HG03060 (cell line): ENCODE measurements around the gene TMEM140.

Experiments
- ATAC-seq: cut with Tn5 transposase; IDR thresholded peaks from one replicate; pipeline ENCODE4 v1.9.1; 2021; ENCODE audit warnings: low read depth, moderate number of reproducible peaks; ENCODE audit not compliant: unreplicated experiment

The TMEM140 gene

DNA sequence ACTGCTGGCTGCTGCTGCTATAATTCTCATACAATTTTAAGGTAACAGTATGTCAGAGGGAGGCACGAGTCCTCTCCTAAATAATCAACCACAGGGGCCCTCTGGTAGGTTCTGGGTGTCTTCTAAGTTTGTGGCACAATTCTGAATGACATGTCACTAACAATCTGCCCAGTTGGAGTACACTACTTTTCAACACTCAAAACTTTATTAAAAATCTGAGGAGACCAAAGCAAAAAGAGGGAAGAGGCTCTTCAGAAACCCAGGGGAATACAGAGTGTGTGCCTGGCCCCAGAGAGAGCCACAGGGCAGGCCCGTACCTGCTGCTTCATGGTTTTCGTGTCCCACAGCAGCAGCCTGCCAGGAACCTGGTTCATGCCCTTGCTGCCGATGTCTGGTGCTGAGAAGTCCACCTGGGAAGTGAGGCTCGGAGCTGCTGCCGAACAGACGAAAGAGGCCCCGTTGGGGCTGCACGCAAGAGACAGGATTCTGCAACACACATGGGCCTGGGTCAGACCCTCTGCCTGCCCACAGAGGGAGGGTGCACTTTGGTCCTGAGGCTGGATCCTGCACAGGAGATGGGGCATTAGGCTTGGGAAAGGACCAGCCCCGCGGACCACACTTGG is 45.2 kb downstream of the TMEM140 start:
- no peak for ATAC-seq

GRCh38 chr7:135193615-135194081 is 45.8 kb downstream of the TMEM140 start:
- no peak for ATAC-seq

GRCh38 chr7:135194494-135195095 is 46.7 kb downstream of the TMEM140 start:
- ATAC-seq = no peak

- no peak for ATAC-seq
Measured at GRCh38 chr7:135195156-135195555, 47.3 kb downstream of the TMEM140 start.

DNA sequence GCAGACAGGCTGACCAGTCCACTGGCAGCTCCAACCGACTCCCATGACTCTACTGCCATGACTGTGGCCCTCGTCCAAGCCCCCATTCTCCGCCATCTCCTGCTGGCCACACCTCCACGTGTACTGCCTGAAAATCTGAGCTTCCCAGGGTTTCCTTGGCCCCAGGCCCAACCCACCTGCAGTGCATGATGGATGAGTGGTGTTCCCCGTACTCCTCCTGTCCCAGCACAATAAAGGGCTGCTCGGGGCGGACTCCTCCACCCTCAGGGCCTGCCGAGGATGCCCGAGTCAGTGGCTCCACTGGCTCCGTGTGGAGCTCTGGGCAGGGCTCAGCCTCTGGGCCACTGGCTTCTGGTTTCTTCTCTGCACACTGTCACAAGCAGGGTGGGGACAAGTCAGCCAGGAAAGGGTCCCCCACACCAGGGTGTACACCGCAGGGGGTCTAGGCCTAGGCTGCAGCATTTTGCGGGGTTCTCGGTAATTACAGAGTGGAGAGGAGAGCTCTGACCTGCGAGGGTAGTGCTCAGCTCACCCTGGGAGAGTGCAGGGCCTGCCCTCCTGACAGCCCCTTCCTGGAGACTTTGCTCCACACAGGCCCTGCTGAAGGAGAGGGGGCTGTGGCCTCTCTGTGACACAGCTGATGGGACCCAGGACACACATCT is 48.2 kb downstream of the TMEM140 start:
- no peak for ATAC-seq

DNA sequence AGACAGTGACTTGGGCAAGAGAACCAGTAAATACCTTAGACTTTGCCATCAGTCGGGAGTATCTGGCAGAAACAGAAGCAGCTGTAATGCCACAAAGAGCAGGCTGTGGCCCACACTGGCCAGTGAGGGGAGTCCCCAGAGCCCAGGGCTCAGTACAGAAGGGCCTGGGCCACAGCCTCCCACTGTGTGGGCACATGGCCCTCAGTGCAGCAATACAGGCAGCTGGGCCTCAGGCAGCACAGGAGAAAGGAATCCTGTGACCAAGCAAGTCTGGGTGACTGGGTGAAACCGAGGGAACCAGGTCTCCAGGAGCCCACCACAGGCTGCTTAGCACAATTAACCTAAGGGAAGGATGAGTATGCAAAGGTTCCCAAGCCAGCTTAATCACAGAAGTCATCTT is 49.5 kb downstream of the TMEM140 start:
- ATAC-seq = no peak

- no peak for ATAC-seq
Measured at GRCh38 chr7:135197906-135198655, 50.2 kb downstream of the TMEM140 start.

DNA sequence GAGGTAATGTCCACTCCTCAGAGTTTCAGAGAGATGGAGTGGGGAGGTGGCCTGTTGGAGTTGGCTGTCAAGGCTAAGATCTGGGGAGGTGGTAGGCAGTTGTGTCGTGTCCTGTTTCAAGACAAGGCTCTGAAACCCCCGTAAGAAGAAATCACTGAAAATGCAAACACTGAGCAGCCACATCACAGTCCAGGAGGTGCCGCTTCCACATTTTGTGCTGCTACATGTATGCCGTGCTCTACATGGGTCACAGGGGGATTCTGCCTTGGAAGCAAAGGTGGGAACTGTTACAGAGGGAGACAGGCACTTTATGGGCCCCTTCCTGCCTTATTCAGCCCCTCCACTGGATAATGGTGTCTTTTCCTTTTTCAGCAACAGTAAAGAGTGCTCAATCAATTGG is 51.6 kb downstream of the TMEM140 start:
- ATAC-seq = no peak

DNA sequence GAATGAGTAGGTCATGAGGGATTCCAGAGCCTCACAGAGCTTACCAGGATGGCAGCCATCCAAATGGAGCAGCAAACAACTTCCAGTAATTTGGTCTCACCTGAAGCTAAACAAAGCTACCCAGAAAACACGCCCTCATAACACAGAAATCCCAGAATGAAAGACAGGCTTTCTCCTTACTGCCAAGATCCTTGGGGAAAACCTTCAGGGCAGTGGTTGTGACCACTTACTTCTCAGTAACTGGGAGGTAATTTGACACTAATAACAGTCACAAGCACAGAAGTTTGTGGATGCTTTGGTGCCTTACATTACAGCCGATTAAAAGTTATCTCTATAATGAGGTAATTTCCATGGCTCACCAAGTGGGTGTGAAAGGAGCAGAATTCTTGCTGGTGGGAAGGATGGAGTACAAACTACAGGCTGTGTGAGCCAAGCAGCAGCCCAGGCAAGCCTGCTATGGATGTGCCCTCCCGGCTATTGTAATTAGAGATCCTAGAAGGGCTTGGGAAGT is 53.0 kb downstream of the TMEM140 start:
- ATAC-seq = no peak

DNA sequence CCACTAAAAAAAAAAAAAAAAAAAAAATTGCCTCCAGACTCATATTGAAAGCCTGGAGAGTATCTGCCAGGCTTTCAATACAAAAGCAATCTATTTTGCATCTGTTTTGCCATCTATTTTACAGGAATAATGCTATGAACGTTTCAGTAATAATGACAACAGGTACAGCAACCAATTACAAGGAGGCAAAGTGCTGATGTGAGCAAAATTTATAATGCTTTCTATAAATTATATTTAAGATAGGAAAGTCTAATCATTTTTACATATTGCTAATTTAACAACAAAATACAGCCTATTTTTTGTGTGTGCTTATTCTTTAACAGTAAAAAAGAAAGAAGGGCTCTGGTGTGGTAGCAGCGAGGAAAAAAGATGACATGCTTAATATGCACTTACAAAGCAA is 53.5 kb downstream of the TMEM140 start:
- ATAC-seq = no peak

GRCh38 chr7:135204341-135204749 is 56.5 kb downstream of the TMEM140 start:
- ATAC-seq = no peak

DNA sequence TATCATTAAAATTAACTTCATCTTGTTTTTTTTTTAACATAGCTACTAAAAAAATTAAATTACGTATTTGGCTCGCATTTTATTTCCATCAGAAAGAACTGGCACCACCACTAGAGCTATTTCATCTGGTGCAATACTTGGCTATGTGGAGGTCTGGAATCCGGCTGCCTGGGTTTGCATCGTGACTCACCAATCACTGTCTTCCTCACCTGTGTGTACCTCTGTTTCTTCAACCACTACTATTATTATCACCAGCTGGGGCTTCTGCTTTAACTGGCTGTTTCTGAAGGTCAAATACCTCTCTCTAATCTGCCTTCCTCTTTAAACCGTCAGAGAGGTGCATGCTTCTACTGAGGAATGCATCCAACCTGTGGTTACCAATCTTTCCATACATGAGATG is 57.0 kb downstream of the TMEM140 start:
- ATAC-seq = no peak

- no peak for ATAC-seq
Measured at GRCh38 chr7:135205850-135206249, 58.0 kb downstream of the TMEM140 start.

DNA sequence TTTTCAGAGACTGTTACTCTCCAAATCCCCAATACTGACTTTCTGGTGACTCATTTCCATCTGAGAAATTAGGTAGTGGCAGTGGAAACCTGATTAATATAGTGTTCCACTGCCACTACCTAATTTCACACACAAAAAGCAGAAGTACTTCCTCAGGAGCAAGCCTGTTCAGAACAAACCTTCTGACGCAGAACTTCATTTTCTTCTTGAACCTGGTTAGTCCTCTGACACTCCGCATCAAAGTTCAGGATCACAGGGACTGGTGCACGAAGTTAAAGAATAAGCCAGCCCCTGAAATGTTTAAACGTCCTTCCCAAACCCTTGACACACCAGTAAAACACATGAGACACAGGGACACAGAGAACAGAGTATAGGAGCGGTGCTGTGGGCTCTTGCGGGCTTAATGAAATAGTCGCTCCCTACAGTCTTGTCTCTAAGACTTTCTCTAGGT is 59.1 kb downstream of the TMEM140 start:
- peak; percentile 36 for ATAC-seq

- ATAC-seq = no peak
Measured at GRCh38 chr7:135207406-135208101, 59.7 kb downstream of the TMEM140 start.

DNA sequence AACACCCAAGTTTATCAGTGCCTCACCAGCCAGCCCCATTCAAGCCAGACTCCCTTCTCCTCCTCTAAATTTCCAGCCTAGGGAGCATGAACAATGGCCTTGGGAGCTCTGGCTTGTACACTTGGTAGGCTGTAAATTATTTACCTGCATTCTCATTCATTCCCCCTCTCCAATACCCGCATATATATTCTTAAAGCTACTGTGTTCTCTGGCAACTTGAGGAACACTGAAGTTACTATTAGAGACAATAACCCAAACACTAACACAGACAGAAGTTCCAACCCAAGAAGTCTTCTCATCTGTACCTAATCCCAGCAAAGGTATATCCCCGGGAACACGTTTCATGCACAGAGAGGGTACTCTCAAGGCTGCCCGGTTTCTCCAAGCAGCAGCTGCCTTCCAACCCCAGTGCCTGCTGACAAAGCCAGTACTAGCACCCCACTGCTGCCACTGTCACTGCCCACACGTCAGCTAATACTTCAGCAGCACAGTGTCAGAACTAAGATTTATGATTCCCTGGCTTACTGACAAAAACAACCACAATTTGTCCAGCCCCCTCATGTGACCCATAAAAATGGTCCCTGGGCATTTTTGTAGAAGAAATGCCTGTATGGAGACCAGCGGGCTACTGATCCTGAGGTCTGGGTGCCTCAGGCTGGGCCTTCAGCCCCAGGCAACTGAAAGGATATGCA is 60.4 kb downstream of the TMEM140 start:
- ATAC-seq = no peak

GRCh38 chr7:135209225-135209834 is 61.5 kb downstream of the TMEM140 start:
- no peak for ATAC-seq

DNA sequence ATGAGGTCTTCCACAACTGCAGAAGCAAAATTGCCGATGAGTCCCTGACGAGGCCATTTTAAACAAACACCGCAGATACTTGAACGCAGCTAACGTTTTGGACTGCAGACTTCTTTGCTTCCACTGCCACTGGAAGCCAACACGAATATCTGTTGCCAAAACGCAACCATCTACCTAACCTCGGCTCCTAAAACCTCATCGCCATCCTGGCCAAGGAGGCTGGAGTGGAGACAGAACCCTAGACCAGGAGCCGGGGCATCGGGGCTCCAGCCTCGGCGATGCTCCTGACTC is 63.0 kb downstream of the TMEM140 start:
- ATAC-seq = no peak

DNA sequence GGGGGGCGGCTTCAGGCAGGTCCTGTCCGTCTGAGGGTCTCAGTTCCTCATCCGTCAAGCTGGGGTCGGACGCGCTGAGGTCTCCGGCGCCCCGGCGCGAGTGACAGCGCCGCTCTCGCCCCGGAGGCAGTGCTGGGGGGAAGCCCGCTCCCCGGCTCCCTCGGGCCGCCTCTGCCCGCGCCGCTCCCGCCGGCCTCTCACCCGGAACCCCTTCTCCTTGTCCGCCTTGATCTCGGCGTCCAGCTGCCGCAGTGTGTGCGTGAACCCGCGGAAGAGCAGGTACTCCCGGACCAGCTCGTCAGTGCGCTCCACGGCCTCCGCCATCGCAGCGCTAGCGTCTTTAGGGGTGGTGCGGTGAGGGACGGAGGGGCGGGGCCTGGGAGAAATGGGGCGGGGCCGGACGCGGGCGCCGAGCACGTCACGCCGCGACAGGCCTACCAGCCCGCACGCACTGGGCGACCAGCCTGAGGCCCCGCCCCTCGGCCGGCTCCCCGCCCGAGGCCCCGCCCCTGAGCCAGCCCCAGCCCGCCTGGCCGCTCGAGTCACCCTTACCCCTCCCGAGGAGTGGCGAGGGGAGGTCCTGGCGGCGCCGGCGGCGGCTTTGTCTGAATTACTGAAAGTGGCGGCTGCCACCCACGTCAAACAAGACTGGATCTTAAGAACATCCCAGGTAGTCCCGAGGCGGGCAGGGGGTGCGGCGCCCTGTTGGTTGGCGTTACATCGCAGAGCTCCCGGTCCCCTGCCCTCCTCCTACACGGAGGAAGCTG is 63.5 kb downstream of the TMEM140 start, which contains the start of gene WDR91:
TSS of gene WDR91 (minus strand) at position 348 of the 767 bp plus-strand sequence. CDS start at position 324, 24 bp downstream.
- peak; percentile 32 for ATAC-seq
